ENCODE measurements around the gene TBCEL. TPM values are rescaled to one million over a fixed set of nuclear protein-coding genes. Genes with fewer than 3 reads are reported as not detected.

The TBCEL gene
- total RNA-seq, 2 donors from 2014 or later: 7.5 to 10.1 TPM

DNA sequence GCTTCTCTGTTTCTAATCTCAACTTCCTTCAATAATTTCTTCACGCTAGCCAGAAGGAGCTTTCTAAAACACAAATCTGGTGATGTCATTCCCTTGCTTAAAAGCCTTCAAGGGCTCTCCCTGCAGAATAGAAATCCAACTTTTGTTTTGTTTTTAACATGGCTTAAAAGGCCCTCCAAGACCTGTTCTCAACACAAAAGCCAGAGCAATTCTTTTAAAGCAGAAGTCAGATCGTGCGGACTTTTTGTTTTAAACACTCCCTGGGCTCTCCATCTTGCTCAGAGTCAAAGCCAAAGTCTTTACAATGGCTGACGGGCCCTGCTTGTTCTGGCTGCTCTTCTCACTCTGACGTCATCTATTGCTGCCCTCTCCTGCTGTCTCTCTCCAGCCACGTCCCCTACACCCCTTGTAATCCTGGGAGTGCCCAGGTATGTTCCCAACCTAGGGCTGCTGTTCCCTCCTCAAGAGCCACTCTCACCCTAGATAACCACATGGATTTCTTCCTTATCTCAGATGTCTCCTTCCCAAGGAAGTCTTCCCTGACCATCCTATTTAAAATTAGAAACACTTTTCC lies 99.7 kb downstream of the TBCEL start:
- Histone ChIP-seq H3K9ac (ENCODE audit: low read depth in 2 of 2, low read length in 2 of 2) (no peak overlapping the region), H3K36me3 (no peaks in the 10 kb centered on the region), H3K9me3 (no peaks in the 10 kb centered on the region), H3K4me1 (no peaks in the 10 kb centered on the region), H3K27me3 (no peaks in the 10 kb centered on the region), H3K4me3 (no peak overlapping the region), H3K27ac (no peak overlapping the region)
- DNase-seq: no peak
- intact Hi-C loops (cut with DNase I): no loop called here
- TF ChIP-seq, protein P1, sequence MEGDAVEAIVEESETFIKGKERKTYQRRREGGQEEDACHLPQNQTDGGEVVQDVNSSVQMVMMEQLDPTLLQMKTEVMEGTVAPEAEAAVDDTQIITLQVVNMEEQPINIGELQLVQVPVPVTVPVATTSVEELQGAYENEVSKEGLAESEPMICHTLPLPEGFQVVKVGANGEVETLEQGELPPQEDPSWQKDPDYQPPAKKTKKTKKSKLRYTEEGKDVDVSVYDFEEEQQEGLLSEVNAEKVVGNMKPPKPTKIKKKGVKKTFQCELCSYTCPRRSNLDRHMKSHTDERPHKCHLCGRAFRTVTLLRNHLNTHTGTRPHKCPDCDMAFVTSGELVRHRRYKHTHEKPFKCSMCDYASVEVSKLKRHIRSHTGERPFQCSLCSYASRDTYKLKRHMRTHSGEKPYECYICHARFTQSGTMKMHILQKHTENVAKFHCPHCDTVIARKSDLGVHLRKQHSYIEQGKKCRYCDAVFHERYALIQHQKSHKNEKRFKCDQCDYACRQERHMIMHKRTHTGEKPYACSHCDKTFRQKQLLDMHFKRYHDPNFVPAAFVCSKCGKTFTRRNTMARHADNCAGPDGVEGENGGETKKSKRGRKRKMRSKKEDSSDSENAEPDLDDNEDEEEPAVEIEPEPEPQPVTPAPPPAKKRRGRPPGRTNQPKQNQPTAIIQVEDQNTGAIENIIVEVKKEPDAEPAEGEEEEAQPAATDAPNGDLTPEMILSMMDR (IDR thresholded peaks at IDR 0.05): no peak

DNA sequence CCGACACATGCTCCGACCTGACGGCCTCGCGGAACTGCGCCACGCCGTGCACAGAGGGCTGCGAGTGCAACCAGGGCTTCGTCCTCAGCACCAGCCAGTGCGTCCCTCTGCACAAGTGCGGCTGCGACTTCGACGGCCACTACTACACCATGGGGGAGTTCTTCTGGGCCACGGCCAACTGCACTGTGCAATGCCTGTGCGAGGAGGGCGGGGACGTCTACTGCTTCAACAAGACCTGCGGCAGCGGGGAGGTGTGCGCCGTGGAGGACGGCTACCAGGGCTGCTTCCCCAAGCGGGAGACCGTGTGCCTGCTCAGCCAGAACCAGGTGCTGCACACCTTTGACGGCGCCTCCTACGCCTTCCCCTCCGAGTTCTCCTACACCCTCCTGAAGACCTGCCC lies 103.9 kb downstream of the TBCEL start:
- H3K9ac ChIP-seq (ENCODE audit: low read depth in 2 of 2, low read length in 2 of 2): no peak overlapping the region
- intact Hi-C loops (cut with DNase I): no loop called here
- H3K27ac ChIP-seq: no peak overlapping the region
- H3K4me1 ChIP-seq: no peaks in the 10 kb centered on the region
- DNase-seq: no peak
- no peaks in the 10 kb centered on the region for H3K27me3 ChIP-seq
- TF ChIP-seq, protein P1 (IDR thresholded peaks at IDR 0.05): no peak
- H3K9me3 ChIP-seq: no peaks in the 10 kb centered on the region
- no peaks in the 10 kb centered on the region for H3K36me3 ChIP-seq
- no peak overlapping the region for H3K4me3 ChIP-seq

DNA sequence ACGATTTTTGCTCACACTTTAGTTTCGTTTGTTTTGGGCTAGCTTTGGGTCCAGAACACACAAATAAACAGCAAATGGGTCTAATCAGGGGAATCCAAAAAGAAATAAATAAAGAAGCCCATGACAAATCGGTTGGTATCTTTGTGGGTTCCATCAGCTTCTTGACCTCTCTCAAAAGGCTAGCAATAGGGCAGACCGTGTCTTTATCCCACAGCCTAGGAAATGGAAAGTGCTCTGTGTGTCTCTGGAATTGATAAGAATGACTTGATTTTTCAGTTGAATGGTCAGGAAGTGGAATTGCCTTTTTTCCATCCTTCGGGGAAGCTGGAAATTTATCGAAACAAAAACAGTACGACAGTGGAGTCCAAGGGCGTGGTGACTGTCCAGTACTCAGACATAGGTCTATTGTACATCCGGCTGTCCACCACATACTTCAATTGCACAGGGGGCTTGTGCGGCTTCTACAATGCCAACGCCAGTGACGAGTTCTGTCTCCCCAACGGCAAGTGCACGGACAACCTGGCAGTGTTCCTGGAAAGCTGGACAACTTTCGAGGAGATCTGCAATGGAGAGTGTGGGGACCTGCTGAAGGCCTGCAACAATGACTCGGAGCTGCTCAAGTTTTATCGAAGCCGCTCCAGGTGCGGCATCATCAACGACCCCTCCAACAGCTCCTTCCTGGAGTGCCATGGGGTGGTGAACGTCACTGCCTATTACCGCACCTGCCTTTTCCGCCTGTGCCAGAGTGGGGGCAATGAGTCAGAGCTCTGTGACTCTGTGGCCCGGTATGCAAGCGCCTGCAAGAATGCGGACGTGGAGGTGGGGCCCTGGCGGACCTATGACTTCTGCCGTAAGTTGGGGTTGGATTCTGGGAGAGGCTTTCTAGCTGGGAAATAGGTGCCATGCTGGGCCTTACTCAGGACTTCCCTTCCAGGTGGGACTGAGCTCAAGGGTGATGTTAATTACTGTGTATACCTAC lies 105.7 kb downstream of the TBCEL start:
- Histone ChIP-seq H3K27ac (no peak overlapping the region), H3K9ac (ENCODE audit: low read depth in 2 of 2, low read length in 2 of 2) (no peak overlapping the region), H3K9me3 (no peaks in the 10 kb centered on the region), H3K36me3 (no peaks in the 10 kb centered on the region), H3K4me3 (no peak overlapping the region), H3K27me3 (no peaks in the 10 kb centered on the region), H3K4me1 (no peaks in the 10 kb centered on the region)
- intact Hi-C loops (cut with DNase I): no loop called here
- DNase-seq: no peak
- TF ChIP-seq, protein P1 (IDR thresholded peaks at IDR 0.05): no peak

DNA sequence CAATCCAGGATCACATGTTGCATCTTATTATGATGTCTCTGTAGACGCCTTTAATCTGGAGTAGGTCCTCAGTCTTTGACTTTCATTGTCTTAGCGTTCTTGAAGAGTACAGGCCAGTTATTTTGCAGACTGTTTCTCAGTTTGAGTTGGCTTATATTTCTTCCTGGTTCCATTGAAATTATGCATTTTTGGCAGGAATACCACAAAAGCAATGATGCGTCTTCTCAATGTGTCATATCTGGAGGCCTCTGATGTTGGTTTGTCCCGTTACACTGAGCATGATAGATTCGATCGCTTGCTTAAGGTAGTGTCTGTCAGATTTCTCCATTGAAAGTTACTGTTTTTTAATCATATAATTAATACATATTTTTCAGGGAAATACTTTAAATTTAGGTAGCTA lies 107.8 kb downstream of the TBCEL start:
- TF ChIP-seq, protein P1 (IDR thresholded peaks at IDR 0.05): no peak
- Histone ChIP-seq H3K36me3 (no peaks in the 10 kb centered on the region), H3K27ac (no peak overlapping the region)

DNA sequence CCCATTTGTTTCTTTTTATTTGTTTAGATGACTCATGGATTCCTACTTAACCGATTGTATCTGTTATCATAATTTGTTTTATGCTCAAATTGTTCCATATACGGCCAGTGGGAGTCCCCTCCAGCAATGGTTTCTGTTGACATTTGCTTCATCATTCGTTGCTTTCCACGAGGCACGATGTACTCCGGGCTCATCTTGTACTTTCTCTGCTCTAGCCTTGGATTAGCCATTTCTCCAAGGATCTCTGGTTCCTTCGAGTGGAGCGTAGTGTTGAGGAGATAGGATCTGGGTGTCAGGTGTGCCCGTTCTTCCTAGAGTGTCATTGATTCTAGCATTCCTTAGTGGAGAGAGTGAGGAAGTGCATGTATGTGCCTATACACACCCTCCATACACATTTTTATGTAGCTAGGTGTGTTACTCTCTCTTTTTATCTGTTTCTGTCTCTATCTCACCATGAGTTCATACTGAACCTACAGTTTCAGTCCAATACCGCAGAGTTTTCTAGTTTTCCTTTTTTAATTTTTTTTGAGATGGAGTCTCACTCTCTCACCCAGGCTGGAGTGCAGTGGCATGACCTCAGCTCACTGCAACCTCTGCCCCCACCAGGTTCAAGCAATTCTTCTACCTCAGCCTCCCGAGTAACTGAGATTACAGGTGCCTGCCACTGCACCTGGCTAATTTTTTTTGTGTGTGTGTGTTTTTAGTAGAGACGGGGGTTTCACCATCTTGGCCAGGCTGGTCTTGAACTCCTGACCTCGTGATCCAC lies 108.5 kb downstream of the TBCEL start:
- TF ChIP-seq, protein P1 (IDR thresholded peaks at IDR 0.05): no peak
- intact Hi-C loops (cut with DNase I): no loop called here
- Histone ChIP-seq H3K9ac (ENCODE audit: low read depth in 2 of 2, low read length in 2 of 2) (no peak overlapping the region), H3K4me3 (no peak overlapping the region), H3K4me1 (no peaks in the 10 kb centered on the region), H3K36me3 (no peaks in the 10 kb centered on the region), H3K9me3 (no peaks in the 10 kb centered on the region), H3K27ac (no peak overlapping the region), H3K27me3 (no peaks in the 10 kb centered on the region)
- no peak for DNase-seq

More for the DNA sequence above, 107.8 kb downstream of the TBCEL start:
- Histone ChIP-seq H3K27me3 (no peaks in the 10 kb centered on the region), H3K4me1 (no peaks in the 10 kb centered on the region), H3K9me3 (no peaks in the 10 kb centered on the region), H3K4me3 (no peak overlapping the region), H3K9ac (ENCODE audit: low read depth in 2 of 2, low read length in 2 of 2) (no peak overlapping the region)
- DNase-seq: no peak
- intact Hi-C loops (cut with DNase I): no loop called here

All from colonic mucosa (tissue), 4 donors.